H1 (cell line): ENCODE results near the gene IDUA. TPM values are rescaled to one million over a fixed set of nuclear protein-coding genes. Genes with fewer than 3 reads are reported as not detected.
"Not testable (repeated sequence)": the region's sequence is repeated elsewhere in the genome, so short reads cannot be mapped to it uniquely, and the experiment has no call there.

Experiments
- CTCF ChIA-PET: fragments of 300-600 bp; sonication (Branson Sonifier 250); formaldehyde crosslinking; loops from one replicate; lab custom pipeline; 2021; ENCODE audit not compliant: partially characterized antibody; lab: Charles Lee
- POLR2A ChIA-PET: fragments of 300-600 bp; sonication (Branson Sonifier 250); formaldehyde crosslinking; loops from one replicate; lab custom pipeline; 2021; ENCODE audit warnings: inconsistent platforms; ENCODE audit not compliant: partially characterized antibody; lab: Charles Lee
- DNase-seq, 2 experiments: peaks; one replicate each; pipeline versions ENCODE4 v3.0.0 to v3.0.0-alpha.2; 2010 to 2022; ENCODE audit warnings: low spot score in 2 of 2, low read depth in 1 of 2, mixed read lengths in 1 of 2
- FAIRE-seq: peaks from 2 replicates; lab custom pipeline; 2011; peaks lifted over from hg19 to GRCh38; lab: Jason Lieb, UNC
- H2AFZ ChIP-seq: 2 replicates; pipeline ENCODE4 v1.8.1; 2012; ENCODE audit warnings: low read length, inconsistent platforms
- H2AK5ac ChIP-seq: 2 replicates; pipeline ENCODE4 v1.6.1; 2013; ENCODE audit warnings: low read depth, low read length
- H2BK120ac ChIP-seq: replicated peaks from 2 replicates; pipeline ENCODE3; 2013; ENCODE audit warnings: low read depth, low read length, inconsistent platforms
- H2BK12ac ChIP-seq: 2 replicates; pipeline ENCODE4 v1.6.1; 2013; ENCODE audit warnings: low read depth, low read length
- H2BK15ac ChIP-seq: 2 replicates; pipeline ENCODE4 v1.6.1; 2013; ENCODE audit warnings: low read length
- H2BK20ac ChIP-seq: 2 replicates; pipeline ENCODE4 v1.6.1; 2013; ENCODE audit warnings: low read length
- H2BK5ac ChIP-seq: 2 replicates; pipeline ENCODE4 v1.6.1; 2013; ENCODE audit warnings: low read depth, low read length
- H3K14ac ChIP-seq: 2 replicates; pipeline ENCODE4 v1.6.1; 2013; ENCODE audit warnings: inconsistent platforms; ENCODE audit not compliant: insufficient read length
- H3K18ac ChIP-seq: 2 replicates; pipeline ENCODE4 v1.6.1; 2013; ENCODE audit warnings: low read length; ENCODE audit errors: extremely low read depth
- H3K23ac ChIP-seq: 2 replicates; pipeline ENCODE4 v1.6.1; 2013; ENCODE audit warnings: inconsistent platforms; ENCODE audit not compliant: insufficient read length
- H3K23me2 ChIP-seq: 2 replicates; pipeline ENCODE4 v1.6.1; 2013; ENCODE audit warnings: low read depth, low read length
- H3K27ac ChIP-seq: 2 replicates; pipeline ENCODE4 v1.6.1; 2011; ENCODE audit warnings: low read depth, low read length, inconsistent platforms
- H3K27me3 ChIP-seq, 4 experiments: replicated peaks in 1 of 4; 1 replicate in 1 of 4; 2 replicates in 3 of 4; pipeline versions ENCODE4 v1.6.1 to v1.8.1; 2011 to 2013; ENCODE audit warnings: low read length in 3 of 4, mild to moderate bottlenecking in 3 of 4, inconsistent platforms in 2 of 4, mixed read lengths in 2 of 4, moderate library complexity in 1 of 4; ENCODE audit not compliant: control insufficient read depth in 3 of 4, insufficient read depth in 3 of 4; ENCODE audit errors: extremely low read depth in 1 of 4
- H3K36me3 ChIP-seq, 4 experiments: 2 replicates each; pipeline versions ENCODE4 v1.6.1 to v1.8.1; 2011 to 2013; ENCODE audit warnings: mild to moderate bottlenecking in 4 of 4, low read length in 3 of 4, moderate library complexity in 2 of 4, control low read depth in 1 of 4, inconsistent platforms in 1 of 4; ENCODE audit not compliant: insufficient read depth in 4 of 4, control insufficient read depth in 2 of 4
- H3K4ac ChIP-seq: replicated peaks from 2 replicates; pipeline ENCODE3; 2013; ENCODE audit warnings: low read length, low read depth, mixed read lengths, inconsistent platforms; ENCODE audit not compliant: insufficient read length
- H3K4me1 ChIP-seq, 4 experiments: replicated peaks in 1 of 4; 1 replicate in 1 of 4; 2 replicates in 3 of 4; pipeline versions ENCODE4 v1.6.1 to v1.8.1; 2011 to 2013; ENCODE audit warnings: low read length in 3 of 4, inconsistent platforms in 2 of 4, mixed read lengths in 1 of 4; ENCODE audit not compliant: insufficient read depth in 4 of 4, control insufficient read depth in 3 of 4
- H3K4me2 ChIP-seq, 2 experiments: 2 replicates each; pipeline versions ENCODE4 v1.6.1 to v1.8.1; 2011 to 2013; ENCODE audit warnings: low read depth in 2 of 2, low read length in 2 of 2, control low read depth in 1 of 2, inconsistent platforms in 1 of 2, mild to moderate bottlenecking in 1 of 2; ENCODE audit not compliant: insufficient read depth in 1 of 2
- H3K4me3 ChIP-seq, 4 experiments: fragments of 200-600, 300-600 bp in 1 of 4; sonication (generic), shearing (Covaris generic), sonication (Bioruptor Twin) in 1 of 4; 2 replicates each; pipeline versions ENCODE4 v1.5.1 to v1.8.1; 2011 to 2016; ENCODE audit warnings: low read length in 4 of 4, low read depth in 3 of 4, control low read depth in 2 of 4, inconsistent platforms in 2 of 4, mild to moderate bottlenecking in 2 of 4, mixed read lengths in 1 of 4, moderate library complexity in 1 of 4; ENCODE audit not compliant: insufficient read depth in 2 of 4; ENCODE audit errors: extremely low read depth in 1 of 4
- H3K56ac ChIP-seq: replicated peaks from 2 replicates; pipeline ENCODE3; 2013; ENCODE audit warnings: low read depth, mild to moderate bottlenecking, mixed read lengths, low read length, inconsistent platforms; ENCODE audit not compliant: insufficient read length
- H3K79me1 ChIP-seq: 2 replicates; pipeline ENCODE4 v1.6.1; 2013; ENCODE audit warnings: low read depth, low read length, control low read depth
- H3K79me2 ChIP-seq, 2 experiments: 2 replicates each; pipeline versions ENCODE4 v1.6.1 to v1.8.1; 2012 to 2013; ENCODE audit warnings: low read length in 2 of 2, mild to moderate bottlenecking in 2 of 2, inconsistent platforms in 1 of 2; ENCODE audit not compliant: insufficient read depth in 2 of 2, control insufficient read depth in 1 of 2
- H3K9ac ChIP-seq, 4 experiments: replicated peaks in 1 of 4; 1 replicate in 1 of 4; 2 replicates in 3 of 4; pipeline versions ENCODE4 v1.6.1 to v1.8.1; 2011 to 2013; ENCODE audit warnings: low read depth in 3 of 4, low read length in 3 of 4, control low read depth in 2 of 4, mild to moderate bottlenecking in 2 of 4, moderate library complexity in 2 of 4, inconsistent platforms in 1 of 4; ENCODE audit errors: extremely low read depth in 1 of 4
- H3K9me3 ChIP-seq, 2 experiments: 2 replicates each; pipeline versions ENCODE4 v1.6.1 to v1.8.1; 2012 to 2013; ENCODE audit warnings: mild to moderate bottlenecking in 2 of 2, moderate library complexity in 2 of 2, control low read depth in 1 of 2, inconsistent platforms in 1 of 2, low read depth in 1 of 2, low read length in 1 of 2, mixed read lengths in 1 of 2; ENCODE audit not compliant: insufficient read depth in 2 of 2
- H4K20me1 ChIP-seq, 2 experiments: replicated peaks in 1 of 2; 2 replicates each; pipeline versions ENCODE3 to v1.8.1; 2011 to 2013; ENCODE audit warnings: inconsistent platforms in 2 of 2, low read length in 2 of 2, mild to moderate bottlenecking in 1 of 2; ENCODE audit not compliant: insufficient read depth in 2 of 2, control insufficient read depth in 1 of 2
- H4K5ac ChIP-seq: 2 replicates; pipeline ENCODE4 v1.6.1; 2013; ENCODE audit warnings: low read length, low read depth, mixed read lengths, inconsistent platforms; ENCODE audit not compliant: insufficient read length
- H4K8ac ChIP-seq: 2 replicates; pipeline ENCODE4 v1.8.0; 2013; ENCODE audit warnings: mild to moderate bottlenecking, moderate library complexity, low read length, inconsistent platforms; ENCODE audit not compliant: insufficient read depth; ENCODE audit errors: extremely low read depth
- H4K91ac ChIP-seq: replicated peaks from 2 replicates; pipeline ENCODE3; 2013; ENCODE audit warnings: low read length, mixed read lengths, inconsistent platforms; ENCODE audit not compliant: insufficient read length
- WGBS, 2 experiments: shearing (Covaris generic) in 1 of 2; methylation state at CpG; one replicate each; pipeline versions ENCODE4 v1.1.6 to v1.1.7; 2013 to 2015; ENCODE audit warnings: low lambda C conversion rate in 2 of 2, mixed read lengths in 2 of 2, inconsistent platforms in 1 of 2, low coverage in 1 of 2, missing lambda C conversion rate in 1 of 2; ENCODE audit not compliant: insufficient replicate concordance in 2 of 2, insufficient coverage in 1 of 2, insufficient read length in 1 of 2; ENCODE audit errors: extremely low coverage in 1 of 2, missing lambda C conversion rate in 1 of 2; 5-methylcytosine and 5-hydroxymethylcytosine counted together
- polyA plus RNA-seq, 7 experiments: library from polyadenylated mRNA; depleted of rRNA in 3 of 7; stranded (reverse) in 5 of 7; unstranded in 2 of 7; fragments of >200 nt in 5 of 7; fragments of 200-250 nt in 2 of 7; gene quantifications; 1 replicate in 5 of 7; 2 replicates in 1 of 7; 4 replicates in 1 of 7; pipeline versions ENCODE4 v1.2.1 to v1.2.3, GENCODE V29; 2011 to 2013; ENCODE audit warnings: missing spikeins in 2 of 7, mixed read lengths in 2 of 7
- total RNA-seq: library from RNA; stranded (reverse); fragmentation: NEBNext Ultra II Directional; extraction: Animal tissue kit (Norgen Biotek cat#: 25700); gene quantifications from 2 replicates; pipeline ENCODE4 v1.2.1, GENCODE V29; 2021

Gene IDUA
- total and polyA plus RNA-seq, 2 of the 8 experiments (the other 6 are each of a cell fraction or from before 2014, with no cell fraction given) = 2.8 to 4.8 TPM

GRCh38 chr4:999240-999863 lies 12.5 kb downstream of the IDUA start:
- H2BK20ac ChIP-seq, H3K4me1 ChIP-seq, FAIRE-seq, H3K23ac ChIP-seq, H2BK120ac ChIP-seq, H3K4ac ChIP-seq, H2AK5ac ChIP-seq, H3K56ac ChIP-seq, H4K8ac ChIP-seq, DNase-seq, H4K5ac ChIP-seq, H4K91ac ChIP-seq, H3K18ac ChIP-seq, H3K9me3 ChIP-seq, H3K14ac ChIP-seq, H2BK15ac ChIP-seq, H3K27ac ChIP-seq, H2AFZ ChIP-seq, H3K4me2 ChIP-seq, H3K79me1 ChIP-seq, H2BK5ac ChIP-seq, H2BK12ac ChIP-seq, POLR2A ChIA-PET, H3K9ac ChIP-seq, H3K4me3 ChIP-seq, H3K79me2 ChIP-seq, H3K36me3 ChIP-seq: not testable (repeated sequence)
- peaks cover 12% of the 10 kb centered on the region; the same call in 1 of the 2 replicates for H3K23me2 ChIP-seq
- WGBS, 2 experiments = 83% methylated on average over 14 of the region's 21 CpGs; no CpG with 5 or more reads in 1 of the 2 experiments
- H4K20me1 ChIP-seq = peaks cover 2 to 23% of the 10 kb centered on the region in 2 experiments
- H3K27me3 ChIP-seq = peaks cover 55 to 85% (median 81%) of the 10 kb centered on the region in 4 experiments
- CTCF ChIA-PET = interaction anchor here (0.7 to 1.2 kb wide), 5 partner anchors 24 to 266 kb away, joined by 3 read pairs; no protein-coding TSS in a partner anchor
